GM12873 (cell line): ENCODE data around the gene ICE1.

Experiments
- CTCF ChIP-seq: IDR thresholded peaks from 2 replicates; pipeline ENCODE4 v1.5.1; 2012; ENCODE audit warnings: low read depth, mild to moderate bottlenecking, moderate library complexity, low read length, control low read depth; ENCODE audit not compliant: insufficient read depth; ENCODE audit errors: missing control alignments

ICE1 gene

DNA sequence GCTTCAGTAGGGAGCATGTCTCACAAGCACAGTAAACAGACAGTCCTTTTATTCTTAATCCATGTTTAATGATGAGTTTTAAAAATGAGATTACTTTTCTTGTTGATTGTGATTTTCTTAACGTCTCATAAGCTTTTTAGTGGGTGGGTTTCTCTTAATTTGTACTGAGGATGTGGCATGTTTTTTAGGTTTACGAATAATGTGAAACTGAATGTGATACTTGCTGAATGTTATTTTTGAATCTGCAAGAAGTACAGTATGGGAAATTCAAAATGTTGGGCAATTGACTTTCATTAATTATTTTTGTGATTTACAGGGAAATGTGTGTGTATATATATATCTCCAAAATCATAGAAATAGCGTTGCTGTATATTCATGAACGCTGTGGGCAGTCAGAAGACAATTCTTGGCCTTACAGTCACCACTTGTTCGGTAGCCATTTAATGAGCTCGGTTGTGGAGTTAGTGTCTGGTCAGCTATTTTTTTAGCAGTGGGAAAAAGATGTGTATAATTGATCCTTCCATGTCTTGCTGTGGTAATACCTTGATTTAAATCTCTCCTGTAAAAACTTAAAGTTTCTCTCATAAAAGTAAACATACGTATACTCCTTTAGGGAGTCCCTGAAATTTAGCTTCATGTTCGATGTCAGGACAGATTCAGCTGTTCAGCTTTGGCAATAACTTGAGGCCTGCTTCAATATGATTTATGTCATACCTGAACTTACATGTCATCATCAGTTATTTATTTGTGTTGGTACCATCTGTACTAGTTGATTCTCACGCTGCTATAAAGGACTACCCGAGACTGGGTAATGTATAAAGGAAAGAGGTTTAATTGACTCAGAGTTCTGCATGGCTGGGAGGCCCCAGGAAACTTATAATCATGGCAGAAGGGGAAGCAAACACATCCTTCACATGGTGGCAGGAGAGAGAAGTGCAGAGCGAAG, 15.0 kb downstream of the ICE1 start:
- TF ChIP-seq CTCF = no peak

- no peak for TF ChIP-seq CTCF
These were observed 29.4 kb downstream of the ICE1 start for GRCh38 chr5:5451863-5452262.

DNA sequence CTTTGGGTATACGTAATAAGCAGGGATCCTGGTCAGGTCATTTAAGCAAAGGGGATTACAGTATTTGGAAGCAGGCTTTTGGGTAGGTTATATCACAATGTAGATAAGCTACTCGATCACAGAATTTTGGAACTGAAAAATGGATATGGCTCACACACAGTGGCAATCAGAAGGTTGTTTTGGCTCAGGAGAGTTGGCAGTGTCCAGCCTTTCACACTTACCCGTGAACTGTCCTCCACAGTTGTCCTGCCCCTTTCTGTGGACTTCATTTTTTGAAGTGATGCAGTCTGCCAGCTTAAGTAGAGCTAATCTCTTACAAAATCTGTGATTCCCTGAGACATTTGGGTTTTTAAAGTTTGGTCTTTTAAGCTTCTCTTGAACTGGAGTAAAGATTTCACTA, 30.7 kb downstream of the ICE1 start:
- TF ChIP-seq CTCF = no peak

DNA sequence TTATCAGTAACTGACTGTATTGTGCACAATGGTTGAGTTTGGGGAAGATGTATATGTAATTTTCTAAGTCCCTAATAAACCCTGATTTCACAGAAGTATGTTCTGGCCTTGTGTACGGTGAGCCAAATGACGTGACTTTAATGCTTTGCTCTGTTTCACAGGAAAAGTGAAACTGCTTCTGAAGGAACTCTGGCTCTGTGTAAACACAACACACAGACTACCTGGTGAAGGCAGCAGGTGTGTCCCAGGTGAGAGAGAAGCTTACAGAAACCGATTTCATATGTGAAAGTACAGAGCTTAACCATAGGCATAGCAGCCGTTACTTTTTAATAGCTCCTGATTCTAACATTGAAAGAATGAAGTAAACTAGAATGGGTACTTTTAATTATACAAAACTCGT, 31.9 kb downstream of the ICE1 start:
- TF ChIP-seq CTCF = no peak

DNA sequence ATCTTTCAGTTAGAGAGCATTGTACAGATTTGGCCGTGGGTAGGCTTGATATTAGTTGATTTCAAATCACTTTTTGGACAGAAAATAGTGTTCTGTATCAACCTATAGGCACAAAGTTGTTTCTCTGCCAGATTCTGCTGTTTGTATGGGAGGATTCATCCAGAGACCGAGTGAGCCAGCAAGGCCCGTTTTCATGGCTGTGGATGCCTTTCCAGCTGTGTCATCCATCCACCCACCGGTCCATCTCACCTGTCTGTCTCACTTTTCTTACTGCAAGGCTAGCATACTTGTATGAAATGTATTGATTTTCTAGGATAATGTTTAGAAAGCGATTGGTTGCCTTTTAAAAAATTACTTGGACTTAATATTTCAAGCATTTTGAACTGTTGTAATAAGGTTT, 34.4 kb downstream of the ICE1 start:
- no peak for TF ChIP-seq CTCF

- no peak for TF ChIP-seq CTCF
These were observed 37.8 kb downstream of the ICE1 start for GRCh38 chr5:5460311-5460710.

- no peak for TF ChIP-seq CTCF
These were observed 38.5 kb downstream of the ICE1 start for GRCh38 chr5:5461012-5461411.
